Hindlimb muscle (tissue), 1 donor: Measurements from ENCODE around the gene HNRNPAB. TPM values are rescaled to one million over a fixed set of nuclear protein-coding genes. Genes with fewer than 3 reads are reported as not detected.
"Not testable (repeated sequence)": the region's sequence is repeated elsewhere in the genome, so short reads cannot be mapped to it uniquely, and the experiment has no call there.

ENCODE experiments used
- DNase-seq: peaks from one replicate; pipeline ENCODE4 v3.0.0-alpha.2; 2013
- polyA plus RNA-seq: library from polyadenylated mRNA; unstranded; fragments of 120-200 nt; gene quantifications from one replicate; pipeline ENCODE4 v1.2.1, GENCODE V29; 2013; ENCODE audit not compliant: insufficient read length

HNRNPAB gene
- polyA plus RNA-seq, 1 donor: 84.8 TPM

GRCh38 chr5:178212241-178213002 lies 8.1 kb downstream of the HNRNPAB start:
- DNase-seq: no peak

- DNase-seq: no peak
Measured at GRCh38 chr5:178213003-178213461, 8.7 kb downstream of the HNRNPAB start.

GRCh38 chr5:178213748-178214151 lies 9.4 kb downstream of the HNRNPAB start:
- no peak for DNase-seq

- no peak for DNase-seq
Measured at GRCh38 chr5:178214160-178214803, 9.9 kb downstream of the HNRNPAB start.

GRCh38 chr5:178215280-178216002 lies 11.1 kb downstream of the HNRNPAB start:
- no peak for DNase-seq

GRCh38 chr5:178216088-178216534 lies 11.8 kb downstream of the HNRNPAB start:
- DNase-seq: no peak

GRCh38 chr5:178216779-178217178 lies 12.4 kb downstream of the HNRNPAB start:
- DNase-seq: no peak

GRCh38 chr5:178218237-178218776 lies 14.0 kb downstream of the HNRNPAB start:
- DNase-seq: no peak

GRCh38 chr5:178218827-178219226 lies 14.5 kb downstream of the HNRNPAB start:
- DNase-seq: no peak

GRCh38 chr5:178221282-178221681 lies 16.9 kb downstream of the HNRNPAB start:
- DNase-seq: no peak

GRCh38 chr5:178221853-178222252 lies 17.5 kb downstream of the HNRNPAB start:
- DNase-seq: no peak

GRCh38 chr5:178222292-178222691 lies 18.0 kb downstream of the HNRNPAB start:
- DNase-seq: no peak

GRCh38 chr5:178223196-178223773 lies 19.0 kb downstream of the HNRNPAB start:
- DNase-seq: no peak

- DNase-seq: no peak
Measured at GRCh38 chr5:178223828-178224335, 19.5 kb downstream of the HNRNPAB start.

GRCh38 chr5:178224403-178224802 lies 20.1 kb downstream of the HNRNPAB start:
- no peak for DNase-seq

- DNase-seq: no peak
Measured at GRCh38 chr5:178225174-178225573, 20.8 kb downstream of the HNRNPAB start.

- no peak for DNase-seq
Measured at GRCh38 chr5:178227138-178227659, 22.9 kb downstream of the HNRNPAB start.

GRCh38 chr5:178227929-178228328 lies 23.6 kb downstream of the HNRNPAB start:
- DNase-seq: no peak

GRCh38 chr5:178228609-178229008 lies 24.3 kb downstream of the HNRNPAB start:
- no peak for DNase-seq

GRCh38 chr5:178229111-178229510 lies 24.8 kb downstream of the HNRNPAB start:
- not testable (repeated sequence) for DNase-seq

- DNase-seq: no peak
Measured at GRCh38 chr5:178229861-178230260, 25.5 kb downstream of the HNRNPAB start.

- DNase-seq: no peak
Measured at GRCh38 chr5:178230879-178231538, 26.7 kb downstream of the HNRNPAB start.
